Fibroblast of lung (primary cell): ENCODE measurements around the gene FBN1. TPM values are rescaled to one million over a fixed set of nuclear protein-coding genes. Genes with fewer than 3 reads are reported as not detected.

Experiments
- DNase-seq, 2 donors: peaks; one replicate each; pipeline versions ENCODE4 v3.0.0 to v3.0.0-alpha.2; 2010; ENCODE audit warnings: low read depth in 2 of 2
- H2AFZ ChIP-seq: 2 replicates; pipeline ENCODE4 v1.5.1; 2012; ENCODE audit warnings: low read length, control low read depth, inconsistent platforms
- H3K27ac ChIP-seq: 2 replicates; pipeline ENCODE4 v1.5.1; 2011; ENCODE audit warnings: low read length, control low read depth; ENCODE audit not compliant: insufficient read depth
- H3K27me3 ChIP-seq: 2 replicates; pipeline ENCODE4 v1.5.1; 2011; ENCODE audit warnings: mild to moderate bottlenecking, low read length; ENCODE audit not compliant: control insufficient read depth, insufficient read depth
- H3K36me3 ChIP-seq: 2 replicates; pipeline ENCODE4 v1.5.1; 2011; ENCODE audit warnings: low read length; ENCODE audit not compliant: control insufficient read depth, insufficient read depth
- H3K4me1 ChIP-seq: 2 replicates; pipeline ENCODE4 v1.5.1; 2011; ENCODE audit warnings: low read length; ENCODE audit not compliant: control insufficient read depth, insufficient read depth; ENCODE audit errors: extremely low read depth
- H3K4me2 ChIP-seq: 2 replicates; pipeline ENCODE4 v1.5.1; 2011; ENCODE audit warnings: low read length, control low read depth; ENCODE audit not compliant: insufficient read depth; ENCODE audit errors: extremely low read depth
- H3K4me3 ChIP-seq, 4 experiments: fragments of 200-600 bp in 1 of 4; sonication (generic) in 1 of 4; replicated peaks in 1 of 4; 2 replicates each; pipeline ENCODE4 v1.5.1; 2011 to 2016; ENCODE audit warnings: low read length in 4 of 4, low read depth in 3 of 4, mild to moderate bottlenecking in 3 of 4, control low read depth in 2 of 4, inconsistent platforms in 1 of 4, mixed read lengths in 1 of 4; ENCODE audit not compliant: insufficient read depth in 1 of 4; ENCODE audit errors: control extremely low read depth in 1 of 4
- H3K79me2 ChIP-seq: 2 replicates; pipeline ENCODE4 v1.5.1; 2012; ENCODE audit warnings: mild to moderate bottlenecking, low read length, inconsistent platforms; ENCODE audit not compliant: control insufficient read depth, insufficient read depth
- H3K9ac ChIP-seq: 2 replicates; pipeline ENCODE4 v1.5.1; 2011; ENCODE audit warnings: mild to moderate bottlenecking, low read length, control low read depth; ENCODE audit not compliant: insufficient read depth
- H3K9me3 ChIP-seq: 2 replicates; pipeline ENCODE4 v1.5.1; 2012; ENCODE audit warnings: low read depth, low read length; ENCODE audit not compliant: control insufficient read depth, insufficient read depth
- H4K20me1 ChIP-seq: 2 replicates; pipeline ENCODE4 v1.5.1; 2011; ENCODE audit warnings: low read length; ENCODE audit not compliant: control insufficient read depth, insufficient read depth; ENCODE audit errors: extremely low read depth
- EZH2 ChIP-seq: IDR thresholded peaks from 2 replicates; pipeline ENCODE4 v1.5.1; 2012; ENCODE audit warnings: low read length, control low read depth, mild to moderate bottlenecking; ENCODE audit errors: missing control alignments
- polyA plus RNA-seq, 2 donors: library from polyadenylated mRNA; depleted of rRNA in 1 of 2; stranded (reverse) in 1 of 2; unstranded in 1 of 2; fragments of >200 nt; gene quantifications; 2 replicates each; pipeline ENCODE4 v1.2.1, GENCODE V29; 2011 to 2012; ENCODE audit warnings: missing spikeins in 1 of 2
- total RNA-seq: library from RNA; depleted of rRNA; stranded (reverse); fragments of >200 nt; gene quantifications from 2 replicates; pipeline ENCODE4 v1.2.1, GENCODE V29; 2014
- TF ChIP-seq, protein P1 (sequence below), 2 donors: IDR thresholded peaks in 1 of 2; conservative IDR thresholded peaks in 1 of 2; 1 replicate in 1 of 2; 2 replicates in 1 of 2; pipeline ENCODE4 v1.5.1; 2011 to 2012; ENCODE audit warnings: low read length in 2 of 2, control low read depth in 1 of 2, inconsistent platforms in 1 of 2, low read depth in 1 of 2, mild to moderate bottlenecking in 1 of 2

The FBN1 gene
- total and polyA plus RNA-seq, 2 donors (not counting 1 experiment from before 2014, with no cell fraction given), result 368 to 446 TPM

DNA sequence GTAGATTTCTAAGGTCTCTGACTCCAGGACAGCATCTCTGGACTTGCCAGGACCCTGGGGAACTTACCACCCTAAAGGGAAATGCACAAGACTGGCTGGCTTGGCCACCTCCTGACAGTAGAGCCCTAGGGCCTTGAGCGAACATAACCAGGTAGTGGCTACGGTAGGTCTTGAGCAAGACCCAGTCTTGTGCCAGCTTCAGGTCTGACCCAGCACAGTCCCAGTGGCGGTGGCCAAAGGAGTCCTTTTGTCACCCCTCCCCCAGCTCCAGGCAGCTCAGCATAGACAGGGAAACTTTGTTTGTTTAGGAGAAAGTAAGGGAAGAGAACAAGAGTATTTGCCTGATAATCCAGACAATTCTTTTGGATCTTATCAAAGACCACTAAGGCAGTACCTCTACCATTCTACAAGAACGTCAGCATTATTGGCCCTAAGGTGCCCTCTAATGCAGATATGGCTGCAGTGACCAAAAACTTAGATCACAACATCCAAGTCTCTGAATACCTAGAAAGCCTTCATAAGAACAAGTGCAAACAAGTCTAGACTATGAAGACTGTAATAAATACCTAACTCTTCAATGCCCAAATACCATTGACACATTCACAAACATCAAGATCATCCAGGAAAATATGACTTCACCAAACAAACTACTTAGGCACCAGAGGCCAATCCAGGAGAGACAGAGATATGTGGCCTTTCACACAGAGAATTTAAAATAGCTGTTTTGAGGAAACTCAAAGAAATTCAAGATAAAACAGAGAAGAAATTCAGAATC lies 38.7 kb upstream of the FBN1 start:
- TF ChIP-seq EZH2, result no peak
- TF ChIP-seq, protein P1, sequence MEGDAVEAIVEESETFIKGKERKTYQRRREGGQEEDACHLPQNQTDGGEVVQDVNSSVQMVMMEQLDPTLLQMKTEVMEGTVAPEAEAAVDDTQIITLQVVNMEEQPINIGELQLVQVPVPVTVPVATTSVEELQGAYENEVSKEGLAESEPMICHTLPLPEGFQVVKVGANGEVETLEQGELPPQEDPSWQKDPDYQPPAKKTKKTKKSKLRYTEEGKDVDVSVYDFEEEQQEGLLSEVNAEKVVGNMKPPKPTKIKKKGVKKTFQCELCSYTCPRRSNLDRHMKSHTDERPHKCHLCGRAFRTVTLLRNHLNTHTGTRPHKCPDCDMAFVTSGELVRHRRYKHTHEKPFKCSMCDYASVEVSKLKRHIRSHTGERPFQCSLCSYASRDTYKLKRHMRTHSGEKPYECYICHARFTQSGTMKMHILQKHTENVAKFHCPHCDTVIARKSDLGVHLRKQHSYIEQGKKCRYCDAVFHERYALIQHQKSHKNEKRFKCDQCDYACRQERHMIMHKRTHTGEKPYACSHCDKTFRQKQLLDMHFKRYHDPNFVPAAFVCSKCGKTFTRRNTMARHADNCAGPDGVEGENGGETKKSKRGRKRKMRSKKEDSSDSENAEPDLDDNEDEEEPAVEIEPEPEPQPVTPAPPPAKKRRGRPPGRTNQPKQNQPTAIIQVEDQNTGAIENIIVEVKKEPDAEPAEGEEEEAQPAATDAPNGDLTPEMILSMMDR (conservative IDR thresholded peaks at IDR 0.05 in 1 of 2, IDR thresholded peaks at IDR 0.05 in 1 of 2; ENCODE audit: low read depth in 1 of 2, low read length in 2 of 2), result no peak

DNA sequence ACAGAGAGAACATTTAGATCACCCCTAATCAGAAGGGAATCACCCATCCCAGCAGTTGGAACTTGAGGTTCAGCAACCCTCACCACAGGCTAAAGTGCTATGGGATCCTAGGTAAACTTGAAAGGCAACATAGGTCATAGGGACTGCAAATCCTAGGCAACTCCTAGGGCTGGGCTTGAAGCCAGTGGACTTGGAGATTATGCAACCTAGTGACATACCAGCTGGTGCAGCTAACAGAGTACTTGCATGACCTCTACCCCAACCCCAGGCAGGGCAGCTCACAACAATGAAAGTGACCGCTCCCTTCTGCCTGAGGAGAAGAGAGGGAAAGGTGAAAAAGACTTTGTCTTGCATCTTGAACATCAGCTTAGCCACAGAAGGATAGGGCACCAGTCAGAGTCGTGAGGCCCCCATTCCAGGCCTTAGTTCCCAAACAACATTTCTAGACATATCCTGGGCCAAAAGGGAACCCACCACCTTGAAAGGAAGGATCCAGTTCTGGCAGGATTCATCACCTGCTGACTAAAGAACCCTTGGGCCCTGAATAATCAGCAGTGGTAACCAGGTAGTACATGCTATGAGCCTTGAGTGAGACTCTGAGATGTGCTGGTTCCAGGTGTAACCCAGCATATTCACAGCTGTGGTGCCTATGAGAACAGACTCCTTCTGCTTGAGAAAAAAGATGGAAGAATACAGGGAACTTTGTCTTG lies 37.6 kb upstream of the FBN1 start:
- no peak overlapping the region for H3K4me2 ChIP-seq
- H3K79me2 ChIP-seq, result no peaks in the 10 kb centered on the region
- H3K27ac ChIP-seq, result no peak overlapping the region
- H3K36me3 ChIP-seq, result no peaks in the 10 kb centered on the region
- TF ChIP-seq, protein P1 (conservative IDR thresholded peaks at IDR 0.05 in 1 of 2, IDR thresholded peaks at IDR 0.05 in 1 of 2; ENCODE audit: low read depth in 1 of 2, low read length in 2 of 2), result peak in 1 of 2 donors; percentile 4
- TF ChIP-seq EZH2, result no peak
- H2AFZ ChIP-seq, result no peak overlapping the region
- peaks cover 9% of the 10 kb centered on the region for H3K4me1 ChIP-seq
- no peak overlapping the region for H3K4me3 ChIP-seq
- no peaks in the 10 kb centered on the region for H3K9me3 ChIP-seq
- peak; percentile 42 to 91 for DNase-seq
- H3K9ac ChIP-seq, result no peak overlapping the region
- no peaks in the 10 kb centered on the region for H3K27me3 ChIP-seq
- H4K20me1 ChIP-seq, result no peaks in the 10 kb centered on the region

More for the DNA sequence above, 38.7 kb upstream of the FBN1 start:
- Histone ChIP-seq H3K4me1 (peaks cover 9% of the 10 kb centered on the region), H3K27ac (no peak overlapping the region), H4K20me1 (no peaks in the 10 kb centered on the region), H2AFZ (no peak overlapping the region), H3K27me3 (no peaks in the 10 kb centered on the region), H3K36me3 (no peaks in the 10 kb centered on the region), H3K9ac (no peak overlapping the region), H3K4me2 (no peak overlapping the region), H3K4me3 (no peak overlapping the region), H3K9me3 (no peaks in the 10 kb centered on the region), H3K79me2 (no peaks in the 10 kb centered on the region)
- no peak for DNase-seq

DNA sequence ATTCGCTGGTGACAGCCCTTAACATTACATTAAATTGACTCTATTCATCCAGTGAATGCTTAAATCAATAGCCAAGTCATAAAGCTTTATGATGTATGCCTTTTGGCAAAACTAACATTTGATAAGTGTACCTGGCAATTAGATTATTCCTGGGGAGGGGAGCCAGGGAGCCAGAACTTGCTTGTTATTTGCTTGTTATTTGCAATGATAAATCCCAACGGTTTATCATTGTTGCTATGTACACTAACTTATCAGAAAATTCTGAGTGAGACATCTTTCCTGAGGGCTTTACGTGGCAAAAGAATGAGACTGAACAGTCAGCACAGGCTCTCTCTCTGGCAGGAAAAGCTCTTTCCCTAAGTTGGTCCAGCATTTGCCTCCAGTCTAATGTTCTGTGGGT lies 35.8 kb upstream of the FBN1 start:
- DNase-seq, result peak; percentile 22 to 71
- no peaks in the 10 kb centered on the region for H3K36me3 ChIP-seq
- H3K4me2 ChIP-seq, result peak overlapping the region; percentile 13
- TF ChIP-seq, protein P1 (conservative IDR thresholded peaks at IDR 0.05 in 1 of 2, IDR thresholded peaks at IDR 0.05 in 1 of 2; ENCODE audit: low read depth in 1 of 2, low read length in 2 of 2), result no peak
- no peak for TF ChIP-seq EZH2
- H4K20me1 ChIP-seq, result no peaks in the 10 kb centered on the region
- H2AFZ ChIP-seq, result no peak overlapping the region
- peak overlapping the region; percentile 23 for H3K27ac ChIP-seq
- no peak overlapping the region for H3K4me3 ChIP-seq
- no peaks in the 10 kb centered on the region for H3K9me3 ChIP-seq
- no peak overlapping the region for H3K9ac ChIP-seq
- H3K4me1 ChIP-seq, result peaks cover 9% of the 10 kb centered on the region
- no peaks in the 10 kb centered on the region for H3K79me2 ChIP-seq
- no peaks in the 10 kb centered on the region for H3K27me3 ChIP-seq
